ENCODE measurements around the gene SNX32. TPM values are rescaled to one million over a fixed set of nuclear protein-coding genes. Genes with fewer than 3 reads are reported as not detected.

The SNX32 gene
- total RNA-seq, 1 donor from 2014 or later = 0.47 TPM

- H3K36me3 ChIP-seq = peaks cover 79% of the 10 kb centered on the region
- TF ChIP-seq CTCF (IDR thresholded peaks at IDR 0.05) = no peak
These were observed 31.1 kb downstream of the SNX32 start for GRCh38 chr11:65864706-65865471.

DNA sequence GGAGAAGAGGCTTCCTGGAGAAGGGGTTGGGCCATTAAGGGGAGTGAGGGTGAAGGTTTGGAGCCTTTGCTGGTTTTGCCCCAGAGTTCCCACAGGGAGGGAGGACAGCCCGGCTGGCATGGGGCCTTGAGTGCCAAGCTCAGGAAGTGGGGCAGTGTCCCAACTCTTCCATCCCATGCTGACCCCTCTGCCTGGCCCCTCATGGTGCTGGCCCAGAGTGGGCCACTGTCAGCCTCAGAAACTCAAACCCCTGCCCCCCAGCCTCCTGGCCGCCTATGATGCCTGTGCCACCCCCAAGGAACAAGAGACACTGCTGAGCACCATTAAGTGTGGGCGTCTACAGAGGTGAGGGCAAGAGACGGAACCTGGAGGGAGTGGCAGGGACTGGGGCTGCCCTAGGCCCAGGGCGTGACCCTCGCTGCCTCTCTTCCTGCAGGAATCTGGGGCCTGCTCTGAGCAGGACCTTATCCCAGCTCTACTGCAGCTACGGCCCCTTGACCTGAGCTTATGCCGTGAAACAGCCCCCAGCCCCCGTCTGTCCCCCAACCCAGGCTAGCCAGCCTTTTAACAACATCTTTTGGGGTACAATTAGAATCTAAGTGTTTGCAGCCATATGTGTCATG, 31.9 kb downstream of the SNX32 start:
- no peaks in the 10 kb centered on the region for H3K27me3 ChIP-seq (ENCODE audit: low read depth)
- H3K4me1 ChIP-seq = peaks cover 23% of the 10 kb centered on the region
- DNase-seq (peak; percentile 34), ATAC-seq (no peak)
- H3K27ac ChIP-seq = no peak overlapping the region
- H3K4me3 ChIP-seq = no peak overlapping the region
- intact Hi-C loops (cut with DNase I) = no loop called here
- TF ChIP-seq CTCF (IDR thresholded peaks at IDR 0.05) = no peak
- peaks cover 80% of the 10 kb centered on the region for H3K36me3 ChIP-seq
- no peaks in the 10 kb centered on the region for H3K9me3 ChIP-seq

More at GRCh38 chr11:65864706-65865471, 31.1 kb downstream of the SNX32 start:
- Histone ChIP-seq H3K4me1 (peaks cover 22% of the 10 kb centered on the region), H3K27me3 (ENCODE audit: low read depth) (no peaks in the 10 kb centered on the region), H3K27ac (no peak overlapping the region), H3K9me3 (no peaks in the 10 kb centered on the region), H3K4me3 (no peak overlapping the region)
- DNase-seq (peak; percentile 34), ATAC-seq (no peak)
- intact Hi-C loops (cut with DNase I) = no loop called here

DNA sequence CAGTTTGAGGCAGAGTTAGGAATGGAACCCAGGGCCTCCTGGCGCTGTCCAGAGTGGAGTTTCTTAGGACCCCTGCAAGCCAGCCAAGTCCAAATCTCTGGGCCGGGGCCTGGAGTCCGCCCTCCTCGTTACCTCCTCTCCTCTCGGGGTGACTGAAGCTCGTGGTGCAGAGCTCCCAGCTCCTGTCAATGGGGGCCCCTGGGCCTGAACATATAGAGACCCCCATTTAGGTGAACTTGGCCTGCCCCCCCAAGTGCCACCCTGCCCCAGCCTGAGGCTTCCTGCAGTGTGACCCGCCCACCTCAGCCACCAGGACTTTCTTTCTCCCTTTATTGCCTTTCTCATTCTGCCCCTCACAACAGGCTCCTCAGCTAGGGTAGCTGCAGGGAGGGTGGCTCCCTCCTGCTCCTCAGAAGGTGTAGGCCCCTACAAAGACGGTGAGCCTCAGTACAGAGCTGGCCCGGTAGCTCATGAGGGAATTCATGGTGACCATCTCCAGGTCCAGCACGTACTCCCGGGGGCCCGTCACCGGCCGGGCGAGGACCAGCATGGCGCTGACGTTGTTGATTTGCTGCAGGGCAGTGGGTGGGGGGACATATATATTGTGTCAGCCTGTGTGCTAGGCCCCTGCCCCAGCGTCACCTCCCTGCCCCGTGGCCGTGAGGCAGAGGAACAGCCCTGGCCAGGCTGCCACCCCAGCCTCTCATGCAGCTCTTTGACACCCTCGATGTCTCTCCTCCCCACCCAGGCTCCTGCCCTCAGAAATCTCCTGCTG, 32.9 kb downstream of the SNX32 start:
- DNase-seq (peak; percentile 45), ATAC-seq (no peak)
- Histone ChIP-seq H3K9me3 (no peaks in the 10 kb centered on the region), H3K4me1 (peaks cover 26% of the 10 kb centered on the region), H3K27ac (no peak overlapping the region), H3K4me3 (no peak overlapping the region), H3K27me3 (ENCODE audit: low read depth) (no peaks in the 10 kb centered on the region), H3K36me3 (peaks cover 77% of the 10 kb centered on the region)
- TF ChIP-seq CTCF (IDR thresholded peaks at IDR 0.05) = no peak
- intact Hi-C loops (cut with DNase I) = no loop called here

- no peak for TF ChIP-seq CTCF (IDR thresholded peaks at IDR 0.05)
- H3K27me3 ChIP-seq (ENCODE audit: low read depth) = no peaks in the 10 kb centered on the region
- no peaks in the 10 kb centered on the region for H3K9me3 ChIP-seq
- H3K4me1 ChIP-seq = peaks cover 24% of the 10 kb centered on the region
- no peak overlapping the region for H3K4me3 ChIP-seq
- peaks cover 69% of the 10 kb centered on the region for H3K36me3 ChIP-seq
- ATAC-seq = no peak
- intact Hi-C loops (cut with DNase I) = no loop called here
- no peak overlapping the region for H3K27ac ChIP-seq
- DNase-seq = peak; percentile 45
These were observed 33.7 kb downstream of the SNX32 start for GRCh38 chr11:65867284-65868071.

GRCh38 chr11:65868076-65868667, 34.4 kb downstream of the SNX32 start:
- DNase-seq (peak; percentile 47), ATAC-seq (no peak)
- Histone ChIP-seq H3K4me1 (peaks cover 19% of the 10 kb centered on the region), H3K36me3 (peaks cover 62% of the 10 kb centered on the region), H3K27ac (no peak overlapping the region), H3K9me3 (no peaks in the 10 kb centered on the region), H3K27me3 (ENCODE audit: low read depth) (no peaks in the 10 kb centered on the region), H3K4me3 (no peak overlapping the region)
- intact Hi-C loops (cut with DNase I) = no loop called here
- no peak for TF ChIP-seq CTCF (IDR thresholded peaks at IDR 0.05)
